Chondrocyte (in vitro differentiated cells): ENCODE data around the gene LHX3. TPM values are rescaled to one million over a fixed set of nuclear protein-coding genes. Genes with fewer than 3 reads are reported as not detected.

ENCODE experiments used
- DNase-seq: peaks from one replicate; pipeline ENCODE4 v3.0.0; 2021; ENCODE audit warnings: mixed read lengths, low spot score
- H3K27ac Mint-ChIP-seq: one replicate; pipeline ENCODE4 v1.8.0; 2021; ENCODE audit warnings: mild to moderate bottlenecking, moderate library complexity, mixed read lengths; ENCODE audit not compliant: unreplicated experiment
- H3K27me3 Mint-ChIP-seq: 2 replicates; pipeline ENCODE4 v1.8.0; 2021; ENCODE audit warnings: low read depth, mixed read lengths
- H3K36me3 Mint-ChIP-seq: 2 replicates; pipeline ENCODE4 v1.8.0; 2021; ENCODE audit warnings: low read depth, mixed read lengths
- H3K4me1 Mint-ChIP-seq: 2 replicates; pipeline ENCODE4 v1.8.0; 2021; ENCODE audit warnings: low read depth, mild to moderate bottlenecking, mixed read lengths
- H3K4me3 Mint-ChIP-seq: one replicate; pipeline ENCODE4 v1.8.0; 2021; ENCODE audit warnings: mild to moderate bottlenecking, moderate library complexity, mixed read lengths; ENCODE audit not compliant: unreplicated experiment
- H3K9me3 Mint-ChIP-seq: 2 replicates; pipeline ENCODE4 v1.8.0; 2021; ENCODE audit warnings: low read depth, mixed read lengths
- CTCF ChIP-seq: fragments of 200-600 bp; sonication (generic); IDR thresholded peaks from 2 replicates; pipeline ENCODE4 v1.5.0; 2021; ENCODE audit warnings: antibody characterized with exemption, mild to moderate bottlenecking, moderate library complexity
- total RNA-seq: library from RNA; stranded (reverse); gene quantifications from 3 replicates; pipeline ENCODE4 v1.2.1, GENCODE V29; 2021

The LHX3 gene
- total RNA-seq, 1 donor from 2014 or later: not detected

GRCh38 chr9:136205707-136205992, 722 bp upstream of the LHX3 start:
- DNase-seq: no peak
- no peaks in the 10 kb centered on the region for H3K9me3 Mint-ChIP-seq
- TF ChIP-seq CTCF: no peak
- H3K36me3 Mint-ChIP-seq: peaks cover 5% of the 10 kb centered on the region
- H3K4me1 Mint-ChIP-seq: no peaks in the 10 kb centered on the region
- H3K27me3 Mint-ChIP-seq: peaks cover 19% of the 10 kb centered on the region
- H3K27ac Mint-ChIP-seq: no peak overlapping the region
- no peak overlapping the region for H3K4me3 Mint-ChIP-seq

- Mint-ChIP-seq H3K4me3 (no peak overlapping the region), H3K36me3 (peaks cover 5% of the 10 kb centered on the region), H3K9me3 (no peaks in the 10 kb centered on the region), H3K27ac (no peak overlapping the region), H3K27me3 (peaks cover 24% of the 10 kb centered on the region), H3K4me1 (no peaks in the 10 kb centered on the region)
- no peak for DNase-seq
- TF ChIP-seq CTCF: no peak
These were observed 653 bp downstream of the LHX3 start for GRCh38 chr9:136204145-136204805.

GRCh38 chr9:136203408-136204144, 1.4 kb downstream of the LHX3 start:
- TF ChIP-seq CTCF: no peak
- H3K36me3 Mint-ChIP-seq: peaks cover 3% of the 10 kb centered on the region
- no peak overlapping the region for H3K4me3 Mint-ChIP-seq
- no peak for DNase-seq
- H3K27ac Mint-ChIP-seq: no peak overlapping the region
- no peaks in the 10 kb centered on the region for H3K4me1 Mint-ChIP-seq
- H3K9me3 Mint-ChIP-seq: no peaks in the 10 kb centered on the region
- H3K27me3 Mint-ChIP-seq: peaks cover 24% of the 10 kb centered on the region

- Mint-ChIP-seq H3K36me3 (peaks cover 3% of the 10 kb centered on the region), H3K9me3 (no peaks in the 10 kb centered on the region), H3K4me1 (no peaks in the 10 kb centered on the region), H3K27me3 (peaks cover 29% of the 10 kb centered on the region), H3K4me3 (no peak overlapping the region), H3K27ac (no peak overlapping the region)
- TF ChIP-seq CTCF: no peak
- DNase-seq: no peak
These were observed 2.2 kb downstream of the LHX3 start for GRCh38 chr9:136202454-136203407.
